Glomerular endothelial cell (primary cell): ENCODE data around the gene PRR32. TPM values are rescaled to one million over a fixed set of nuclear protein-coding genes. Genes with fewer than 3 reads are reported as not detected.
"Not testable (repeated sequence)": the region's sequence is repeated elsewhere in the genome, so short reads cannot be mapped to it uniquely, and the experiment has no call there.

Experiments used
- DNase-seq: peaks from one replicate; pipeline ENCODE4 v3.0.0-alpha.2; 2011; ENCODE audit warnings: low read depth, low spot score; ENCODE audit errors: extremely low read depth
- total RNA-seq: library from RNA; depleted of rRNA; stranded (reverse); fragments of >200 nt; gene quantifications from 2 replicates; pipeline ENCODE4 v1.2.3, GENCODE V29; 2015

Gene PRR32, protein sequence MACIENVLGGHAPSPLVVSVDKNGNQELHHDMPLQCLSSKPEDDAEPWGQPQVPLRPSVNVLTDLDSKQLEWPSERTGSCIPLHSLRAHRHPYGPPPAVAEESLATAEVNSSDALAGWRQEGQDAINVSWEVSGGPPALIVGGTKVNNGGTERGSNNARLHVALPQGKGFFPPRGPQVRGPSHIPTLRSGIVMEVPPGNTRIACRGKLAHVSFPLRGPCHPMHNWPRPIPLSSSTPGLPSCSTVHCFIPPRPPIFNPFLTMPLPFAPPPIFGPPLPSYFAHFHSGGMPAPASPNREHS
- total RNA-seq = not detected in 2 replicates

DNA sequence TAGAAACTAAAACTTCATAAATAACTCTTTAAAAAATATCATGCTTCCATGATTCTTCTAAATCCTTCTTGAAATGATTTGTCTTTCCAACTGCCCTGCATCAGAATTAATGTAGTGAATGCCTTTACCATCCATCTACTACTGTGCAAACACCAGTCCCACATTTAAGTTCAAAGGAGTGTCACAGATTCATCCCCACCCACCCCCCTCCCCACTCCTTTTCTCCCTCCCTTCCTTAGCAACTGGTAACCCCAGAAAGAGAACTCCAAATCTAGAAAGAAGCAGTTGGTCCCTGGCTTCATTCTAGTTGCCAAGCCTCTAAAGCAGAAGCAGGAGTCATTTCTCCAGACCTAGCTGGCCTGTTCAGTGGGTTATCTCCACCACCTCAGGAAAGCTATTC, at the start of gene PRR32:
TSS of gene PRR32 (plus strand) at position 301 of the 400 bp plus-strand sequence. CDS start 115 bp downstream, outside the sequence.
- DNase-seq = no peak

DNA sequence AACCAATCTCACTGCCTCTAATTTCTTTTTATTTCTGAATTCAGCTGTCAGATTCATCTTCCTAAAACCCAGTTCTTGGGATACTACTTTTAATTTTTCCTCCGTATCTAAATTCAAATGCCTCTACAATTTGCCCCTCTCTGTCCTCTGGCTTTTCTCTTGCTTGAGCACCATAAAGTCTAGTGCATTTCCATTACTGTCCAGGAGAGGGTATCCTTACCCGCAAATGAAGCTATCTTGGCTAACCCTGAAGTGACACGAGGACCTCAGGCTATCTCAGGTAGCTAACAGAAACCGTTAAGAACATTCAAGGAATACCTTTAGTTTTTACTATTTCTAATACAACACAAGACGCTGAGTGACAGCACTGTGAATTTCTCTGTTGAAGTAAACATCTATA, 49.4 kb upstream of the PRR32 start:
- DNase-seq = no peak

DNA sequence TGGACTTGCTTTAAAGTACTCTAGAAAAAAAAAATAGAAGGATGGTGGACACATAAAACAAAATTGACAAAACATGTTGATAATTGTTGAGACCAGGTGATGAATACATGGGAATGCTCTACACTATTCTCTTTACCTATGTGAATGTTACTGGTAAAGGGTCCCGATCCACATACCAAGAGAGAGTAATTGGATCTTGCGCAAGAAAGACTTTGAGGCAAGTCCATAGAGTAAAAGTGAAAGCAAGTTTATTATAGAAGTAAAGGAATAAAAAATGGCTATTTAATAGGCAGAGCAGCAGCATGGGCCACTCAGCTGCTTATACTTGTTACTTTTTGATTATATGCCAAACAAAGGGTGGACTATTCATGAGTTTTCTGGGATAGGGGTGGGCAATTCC, 34.0 kb upstream of the PRR32 start:
- no peak for DNase-seq

DNA sequence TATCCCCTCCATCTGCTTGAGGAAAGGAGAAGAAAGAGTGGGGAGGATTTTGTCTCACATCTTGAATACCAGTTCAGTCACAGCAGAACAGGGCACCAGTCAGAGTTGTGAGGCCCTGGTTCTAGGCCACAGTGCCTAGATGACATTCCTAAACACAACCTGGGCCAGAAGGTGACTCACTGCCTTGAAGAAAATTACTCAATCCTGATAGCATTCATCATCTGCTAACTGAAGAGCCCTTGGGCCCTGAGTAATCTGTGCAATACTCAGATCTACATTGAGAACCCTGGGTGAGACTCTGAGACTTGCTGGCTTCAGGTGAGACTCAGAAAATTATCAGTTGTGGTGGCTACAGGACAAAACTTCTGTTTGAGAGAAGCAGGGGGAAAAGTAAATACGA, 20.5 kb upstream of the PRR32 start:
- no peak for DNase-seq

DNA sequence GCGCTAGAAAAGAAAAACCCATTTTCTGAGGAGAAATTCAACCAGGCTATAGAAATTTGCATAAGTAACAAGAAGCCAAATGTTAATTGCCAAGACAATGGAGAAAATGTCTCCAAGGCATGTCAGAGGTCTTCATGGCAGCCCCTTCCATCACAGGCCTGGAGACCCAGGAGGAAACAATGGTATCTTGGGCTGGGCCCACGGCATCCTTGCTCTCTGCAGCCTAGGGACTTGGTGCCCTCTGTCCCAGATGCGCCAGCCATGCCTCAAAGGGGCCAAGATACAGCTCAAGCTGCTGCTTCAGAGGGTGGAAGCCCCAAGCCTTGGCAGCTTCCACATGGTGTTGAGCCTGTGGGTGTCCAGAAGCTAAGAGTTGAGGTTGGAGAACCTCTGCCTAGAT, 12.7 kb upstream of the PRR32 start:
- DNase-seq = not testable (repeated sequence)

DNA sequence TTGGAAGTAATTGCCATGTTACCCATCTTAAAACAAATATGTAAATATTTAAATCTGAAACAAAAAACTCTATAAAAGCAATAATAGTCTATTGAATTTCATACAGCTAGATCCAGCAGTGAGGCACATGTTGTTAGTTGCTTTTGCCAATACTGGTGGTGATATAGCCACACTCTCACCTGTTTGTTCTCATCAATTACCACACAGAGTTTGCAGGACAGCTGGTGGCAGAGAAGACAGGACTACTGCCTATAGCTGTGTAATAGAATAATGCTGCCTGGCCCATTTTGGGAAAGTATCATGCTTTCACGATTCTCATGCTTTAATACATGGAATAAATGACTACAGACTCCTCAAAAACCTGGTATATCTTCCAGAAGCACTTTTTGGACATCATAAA, 3.7 kb upstream of the PRR32 start:
- DNase-seq = no peak

DNA sequence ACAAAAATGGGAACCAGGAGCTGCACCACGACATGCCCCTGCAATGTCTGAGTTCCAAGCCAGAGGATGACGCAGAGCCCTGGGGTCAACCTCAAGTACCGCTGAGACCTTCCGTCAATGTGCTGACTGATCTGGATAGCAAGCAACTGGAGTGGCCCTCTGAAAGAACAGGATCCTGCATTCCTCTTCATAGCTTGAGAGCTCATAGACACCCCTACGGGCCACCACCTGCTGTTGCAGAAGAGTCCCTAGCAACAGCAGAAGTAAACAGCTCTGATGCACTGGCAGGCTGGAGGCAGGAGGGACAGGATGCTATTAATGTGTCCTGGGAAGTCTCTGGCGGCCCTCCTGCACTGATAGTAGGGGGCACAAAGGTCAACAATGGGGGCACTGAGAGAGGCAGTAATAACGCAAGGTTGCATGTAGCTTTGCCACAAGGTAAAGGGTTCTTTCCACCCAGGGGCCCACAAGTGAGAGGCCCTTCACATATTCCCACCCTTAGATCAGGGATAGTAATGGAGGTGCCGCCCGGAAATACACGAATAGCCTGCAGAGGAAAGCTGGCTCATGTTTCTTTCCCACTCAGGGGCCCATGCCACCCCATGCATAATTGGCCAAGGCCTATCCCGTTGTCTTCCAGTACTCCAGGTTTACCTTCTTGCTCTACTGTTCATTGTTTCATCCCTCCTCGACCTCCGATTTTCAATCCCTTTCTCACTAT, 1.3 kb downstream of the PRR32 start:
- no peak for DNase-seq

DNA sequence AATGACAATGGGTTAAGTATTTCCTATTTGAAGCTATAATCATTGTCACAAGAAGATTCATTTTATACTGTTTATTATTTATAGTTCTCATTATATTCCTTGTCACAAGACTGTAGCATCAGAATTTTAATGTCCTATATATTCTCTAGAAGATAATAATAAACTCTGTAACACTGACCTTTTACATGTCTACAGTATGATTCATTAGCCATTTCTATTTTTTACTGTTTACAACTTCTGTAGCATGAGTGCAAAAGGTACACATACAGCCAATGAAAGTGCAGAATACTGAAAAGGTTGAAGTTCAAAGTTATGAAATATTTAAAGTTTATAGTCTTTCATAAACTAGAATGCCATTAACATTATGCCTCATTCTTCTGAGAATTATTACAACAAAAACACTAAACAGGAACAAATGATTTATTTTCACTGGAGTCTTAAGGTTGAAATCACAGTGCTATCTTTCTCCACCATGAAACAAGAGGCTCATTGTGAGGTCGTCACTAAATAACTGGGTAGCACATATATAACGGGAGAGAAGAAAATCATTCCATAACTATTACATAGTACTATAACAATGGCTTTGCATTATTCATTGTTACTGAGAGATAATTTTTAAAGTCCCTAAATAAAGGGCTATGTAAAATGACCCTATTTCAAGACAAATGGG, 4.9 kb downstream of the PRR32 start:
- no peak for DNase-seq

DNA sequence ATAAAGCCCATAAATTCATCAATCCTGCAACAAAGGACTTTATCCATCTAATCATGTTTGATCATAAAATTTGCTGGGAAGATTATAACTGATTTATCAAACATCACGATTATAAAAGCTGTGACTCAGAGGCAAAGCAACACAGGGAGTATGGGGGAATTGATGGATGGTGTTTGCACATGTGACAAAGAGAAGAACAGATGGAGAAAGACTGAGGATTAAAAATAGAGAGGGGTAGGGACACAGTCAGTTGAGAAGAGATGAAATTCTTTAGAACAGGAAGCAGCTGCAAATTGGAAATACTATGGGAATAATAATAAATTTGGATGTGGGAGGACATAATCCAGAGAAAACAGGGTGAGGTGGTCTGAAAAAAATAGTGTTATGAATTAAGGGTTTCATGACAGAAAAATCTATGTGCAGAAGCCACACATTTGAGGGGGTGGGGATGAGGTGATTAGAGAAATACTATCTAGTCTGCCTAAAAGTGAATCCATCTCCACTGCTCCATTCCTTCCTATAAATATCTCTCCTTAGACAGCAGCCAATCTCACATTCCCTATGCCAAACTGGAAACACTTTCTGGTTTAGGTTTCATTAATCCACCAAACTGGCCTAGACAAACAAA, 6.2 kb downstream of the PRR32 start:
- no peak for DNase-seq

DNA sequence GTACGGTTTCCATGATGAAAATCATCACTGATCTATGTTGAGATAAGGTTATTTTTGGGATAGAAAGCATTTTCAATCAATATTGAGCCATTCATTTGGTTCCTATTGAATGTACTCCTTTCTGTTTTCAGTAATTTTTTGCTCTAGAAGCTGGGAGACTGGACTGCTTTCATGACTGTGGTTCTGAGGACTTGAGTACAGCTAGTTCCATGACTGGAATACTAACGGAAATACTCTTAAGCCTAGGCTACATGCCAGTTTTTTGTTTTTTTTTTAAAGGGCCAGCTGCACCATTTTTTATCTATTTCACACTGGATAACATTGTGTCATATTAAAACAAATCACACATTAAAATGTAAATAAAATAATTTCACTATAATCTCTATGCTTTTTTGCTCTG, 16.7 kb downstream of the PRR32 start:
- DNase-seq = no peak

DNA sequence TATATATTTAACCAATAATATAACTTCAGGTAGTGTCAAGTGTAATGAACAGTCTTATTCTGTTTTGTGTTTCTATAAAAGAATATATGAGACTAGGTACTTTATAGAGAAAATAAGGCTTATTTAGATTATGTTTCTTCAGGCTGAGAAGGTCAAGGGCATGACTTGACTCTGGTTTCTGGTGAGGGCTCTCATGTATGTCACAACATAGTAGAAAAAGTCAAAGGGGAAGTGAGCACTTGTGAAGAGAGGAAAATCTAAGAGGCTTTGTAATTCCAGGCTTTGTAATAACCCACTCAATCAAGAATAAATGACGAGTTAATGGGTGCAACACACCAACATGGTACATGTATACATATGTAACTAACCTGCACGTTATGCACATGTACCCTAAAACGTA, 27.6 kb downstream of the PRR32 start:
- DNase-seq = no peak

DNA sequence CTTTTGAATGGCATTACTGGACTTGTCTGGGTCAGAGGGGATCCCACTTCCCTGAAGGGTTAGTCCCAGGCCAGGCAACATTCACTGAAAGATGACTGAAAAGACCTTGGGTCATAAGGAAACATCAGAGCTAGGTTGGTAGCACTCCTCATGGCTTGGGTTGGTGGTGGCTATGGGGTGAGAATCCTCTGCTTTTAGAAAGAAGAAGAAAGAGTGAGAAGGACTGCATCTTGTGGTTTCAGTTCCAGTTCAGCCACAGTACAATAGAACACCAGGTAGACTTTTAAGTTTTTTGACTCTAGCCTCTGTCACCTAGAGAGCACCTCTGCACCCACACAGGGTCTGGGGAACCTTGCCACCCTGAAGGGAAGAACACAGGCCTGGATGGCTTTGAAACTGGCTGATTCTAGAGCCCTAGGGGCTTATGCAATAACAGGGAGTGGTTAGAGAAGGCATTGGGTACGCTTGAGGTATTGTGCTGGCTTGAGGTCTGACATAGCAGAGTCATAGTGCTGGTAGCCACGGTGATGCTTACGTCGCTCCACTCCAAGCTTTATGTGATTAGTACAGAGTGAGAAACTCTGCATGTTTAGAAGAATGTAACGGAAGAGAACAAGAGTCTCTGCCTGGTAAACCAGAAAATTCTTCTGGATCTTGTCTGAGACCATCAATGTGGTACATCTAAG, 36.5 kb downstream of the PRR32 start:
- DNase-seq = no peak
